Measurements from ENCODE around the gene TMOD3.

TMOD3 gene

GRCh38 chr15:51938286-51938685 is 108.8 kb downstream of the TMOD3 start:
- Histone ChIP-seq H3K27ac (ENCODE audit: low read depth, low read length) (no peak overlapping the region), H3K4me1 (ENCODE audit: control insufficient read depth, insufficient read depth, low read length, unreplicated experiment) (peaks cover 4% of the 10 kb centered on the region)

GRCh38 chr15:51939216-51939615 is 109.8 kb downstream of the TMOD3 start:
- H3K27me3 ChIP-seq (ENCODE audit: insufficient read depth, low read length): no peaks in the 10 kb centered on the region
- H3K36me3 ChIP-seq (ENCODE audit: insufficient read depth, low read length): peaks cover 8% of the 10 kb centered on the region
- no peak overlapping the region for H3K4me3 ChIP-seq (ENCODE audit: low read depth, low read length)
- H3K4me1 ChIP-seq (ENCODE audit: control insufficient read depth, insufficient read depth, low read length, unreplicated experiment): peaks cover 4% of the 10 kb centered on the region
- peaks cover 3% of the 10 kb centered on the region for H3K79me2 ChIP-seq (ENCODE audit: control insufficient read depth, insufficient read depth, low read length, unreplicated experiment)
- H2AFZ ChIP-seq (ENCODE audit: low read length, unreplicated experiment): no peak overlapping the region
- no peak overlapping the region for H3K27ac ChIP-seq (ENCODE audit: low read depth, low read length)

More at GRCh38 chr15:51938286-51938685, 108.8 kb downstream of the TMOD3 start:
- Histone ChIP-seq H3K27me3 (ENCODE audit: insufficient read depth, low read length) (no peaks in the 10 kb centered on the region), H2AFZ (ENCODE audit: low read length, unreplicated experiment) (no peak overlapping the region), H3K36me3 (ENCODE audit: insufficient read depth, low read length) (peaks cover 8% of the 10 kb centered on the region), H3K4me3 (ENCODE audit: low read depth, low read length) (no peak overlapping the region), H3K79me2 (ENCODE audit: control insufficient read depth, insufficient read depth, low read length, unreplicated experiment) (peaks cover 3% of the 10 kb centered on the region)

- H3K36me3 ChIP-seq (ENCODE audit: insufficient read depth, low read length): peaks cover 32% of the 10 kb centered on the region
- H3K27me3 ChIP-seq (ENCODE audit: insufficient read depth, low read length): no peaks in the 10 kb centered on the region
- H3K4me3 ChIP-seq (ENCODE audit: low read depth, low read length): no peak overlapping the region
- H3K4me1 ChIP-seq (ENCODE audit: control insufficient read depth, insufficient read depth, low read length, unreplicated experiment): no peaks in the 10 kb centered on the region
- H2AFZ ChIP-seq (ENCODE audit: low read length, unreplicated experiment): no peak overlapping the region
- no peaks in the 10 kb centered on the region for H3K79me2 ChIP-seq (ENCODE audit: control insufficient read depth, insufficient read depth, low read length, unreplicated experiment)
- H3K27ac ChIP-seq (ENCODE audit: low read depth, low read length): no peak overlapping the region
These were observed 117.7 kb downstream of the TMOD3 start for GRCh38 chr15:51947124-51947523.

- Histone ChIP-seq H3K36me3 (ENCODE audit: insufficient read depth, low read length) (peaks cover 44% of the 10 kb centered on the region), H3K79me2 (ENCODE audit: control insufficient read depth, insufficient read depth, low read length, unreplicated experiment) (no peaks in the 10 kb centered on the region), H2AFZ (ENCODE audit: low read length, unreplicated experiment) (no peak overlapping the region), H3K27me3 (ENCODE audit: insufficient read depth, low read length) (no peaks in the 10 kb centered on the region), H3K4me1 (ENCODE audit: control insufficient read depth, insufficient read depth, low read length, unreplicated experiment) (no peaks in the 10 kb centered on the region), H3K4me3 (ENCODE audit: low read depth, low read length) (no peak overlapping the region), H3K27ac (ENCODE audit: low read depth, low read length) (no peak overlapping the region)
These were observed 123.4 kb downstream of the TMOD3 start for GRCh38 chr15:51952805-51953204.

GRCh38 chr15:51955504-51955903 is 126.1 kb downstream of the TMOD3 start:
- Histone ChIP-seq H3K27ac (ENCODE audit: low read depth, low read length) (no peak overlapping the region), H2AFZ (ENCODE audit: low read length, unreplicated experiment) (no peak overlapping the region), H3K36me3 (ENCODE audit: insufficient read depth, low read length) (peaks cover 36% of the 10 kb centered on the region), H3K4me1 (ENCODE audit: control insufficient read depth, insufficient read depth, low read length, unreplicated experiment) (no peaks in the 10 kb centered on the region), H3K27me3 (ENCODE audit: insufficient read depth, low read length) (no peaks in the 10 kb centered on the region), H3K4me3 (ENCODE audit: low read depth, low read length) (no peak overlapping the region), H3K79me2 (ENCODE audit: control insufficient read depth, insufficient read depth, low read length, unreplicated experiment) (no peaks in the 10 kb centered on the region)
